Neural cell (in vitro differentiated cells): ENCODE data around the gene EVA1A. TPM values are rescaled to one million over a fixed set of nuclear protein-coding genes. Genes with fewer than 3 reads are reported as not detected.

Source experiments
- H2AFZ ChIP-seq: fragments of 200-600, 300-800 bp; sonication (generic), shearing (Covaris generic); 2 replicates; pipeline ENCODE4 v1.6.0; 2014; ENCODE audit warnings: low read depth, mild to moderate bottlenecking, antibody characterized with exemption, low read length, moderate library complexity
- H3F3A ChIP-seq: fragments of 200-600 bp; shearing (Covaris generic); 2 replicates; pipeline ENCODE4 v1.6.1; 2016; ENCODE audit warnings: mild to moderate bottlenecking, moderate library complexity, mixed read lengths, antibody characterized with exemption, low read length; ENCODE audit not compliant: insufficient read depth, poor library complexity, severe bottlenecking
- H3K27ac ChIP-seq: fragments of 200-600, 300-800 bp; sonication (generic), shearing (Covaris generic); 2 replicates; pipeline ENCODE4 v1.5.1; 2014; ENCODE audit warnings: mild to moderate bottlenecking, low read length, moderate library complexity
- H3K27me3 ChIP-seq: fragments of 300-800, 200-600 bp; sonication (generic), shearing (Covaris generic); 2 replicates; pipeline ENCODE4 v1.6.0; 2014; ENCODE audit warnings: mild to moderate bottlenecking, low read depth, low read length, moderate library complexity; ENCODE audit not compliant: insufficient read depth
- H3K36me3 ChIP-seq: fragments of 300-800, 200-600 bp; sonication (generic), shearing (Covaris generic); 2 replicates; pipeline ENCODE4 v1.5.1; 2014; ENCODE audit warnings: mild to moderate bottlenecking, antibody characterized with exemption, low read length, moderate library complexity; ENCODE audit not compliant: insufficient read depth
- H3K4me2 ChIP-seq: fragments of 300-800, 200-600 bp; sonication (generic), shearing (Covaris generic); 2 replicates; pipeline ENCODE4 v1.6.0; 2014; ENCODE audit warnings: mild to moderate bottlenecking, low read length
- H3K4me3 ChIP-seq: fragments of 300-800, 200-600 bp; sonication (generic), shearing (Covaris generic); 2 replicates; pipeline ENCODE4 v1.5.1; 2014; ENCODE audit warnings: mild to moderate bottlenecking, low read length, moderate library complexity
- H3K79me2 ChIP-seq: fragments of 200-600 bp; shearing (Covaris generic); replicated peaks from 2 replicates; pipeline ENCODE4 v1.6.0; 2014; ENCODE audit warnings: mild to moderate bottlenecking, low read length, moderate library complexity; ENCODE audit not compliant: insufficient read depth
- H3K9ac ChIP-seq: fragments of 300-800, 200-600 bp; sonication (generic), shearing (Covaris generic); 2 replicates; pipeline ENCODE4 v1.6.1; 2016; ENCODE audit warnings: mild to moderate bottlenecking, low read length, mixed read lengths
- H3K9me2 ChIP-seq: fragments of 200-600 bp; shearing (Covaris generic); 2 replicates; pipeline ENCODE4 v1.6.1; 2016; ENCODE audit warnings: mild to moderate bottlenecking, low read length, mixed read lengths; ENCODE audit not compliant: insufficient read depth
- H3K9me3 ChIP-seq: fragments of 200-600, 300-800 bp; sonication (generic), shearing (Covaris generic); 2 replicates; pipeline ENCODE4 v1.6.1; 2016; ENCODE audit warnings: mild to moderate bottlenecking, mixed run types, low read length, moderate library complexity, mixed read lengths
- H4K20me1 ChIP-seq: fragments of 200-600 bp; shearing (Covaris generic); 2 replicates; pipeline ENCODE4 v1.6.1; 2016; ENCODE audit warnings: mild to moderate bottlenecking, mixed run types; ENCODE audit not compliant: insufficient read depth
- EP300 ChIP-seq: fragments of 450-650 bp; conservative IDR thresholded peaks from 2 replicates; pipeline ENCODE4 v1.6.1; 2014; ENCODE audit warnings: antibody characterized with exemption, mild to moderate bottlenecking, moderate library complexity; ENCODE audit not compliant: poor library complexity, severe bottlenecking
- EZH2 ChIP-seq: fragments of 200-600, 300-800 bp; shearing (Covaris generic), sonication (generic); IDR thresholded peaks from 2 replicates; pipeline ENCODE4 v1.6.1; 2014; ENCODE audit warnings: antibody characterized with exemption, low read length, borderline replicate concordance, mild to moderate bottlenecking; ENCODE audit not compliant: insufficient read depth, poor library complexity, severe bottlenecking
- MXI1 ChIP-seq: fragments of 450-650 bp; conservative IDR thresholded peaks from 2 replicates; pipeline ENCODE4 v1.6.1; 2014; ENCODE audit warnings: antibody characterized with exemption, mild to moderate bottlenecking; ENCODE audit not compliant: poor library complexity, severe bottlenecking
- POLR2AphosphoS5 ChIP-seq: IDR thresholded peaks from 2 replicates; pipeline ENCODE4 v1.6.1; 2012
- RAD21 ChIP-seq: fragments of 450-650 bp; conservative IDR thresholded peaks from 2 replicates; pipeline ENCODE4 v1.6.1; 2014; ENCODE audit warnings: antibody characterized with exemption, mild to moderate bottlenecking, moderate library complexity
- REST ChIP-seq: IDR thresholded peaks from 2 replicates; pipeline ENCODE4 v1.6.1; 2012; ENCODE audit warnings: borderline replicate concordance
- SMC3 ChIP-seq: fragments of 450-650 bp; conservative IDR thresholded peaks from 2 replicates; pipeline ENCODE4 v1.6.1; 2014; ENCODE audit warnings: antibody characterized with exemption, mild to moderate bottlenecking, moderate library complexity; ENCODE audit not compliant: poor library complexity
- TAF1 ChIP-seq: IDR thresholded peaks from 2 replicates; pipeline ENCODE4 v1.6.1; 2012; ENCODE audit warnings: low read depth
- polyA plus RNA-seq: library from polyadenylated mRNA; depleted of rRNA; stranded (reverse); fragments of >200 nt; gene quantifications from 2 replicates; pipeline ENCODE4 v1.2.3, GENCODE V29; 2014
- TF ChIP-seq, protein P1 (sequence below): fragments of 450-650 bp; IDR thresholded peaks from 2 replicates; pipeline ENCODE4 v1.5.1; 2014; ENCODE audit warnings: antibody characterized with exemption, mild to moderate bottlenecking, moderate library complexity; ENCODE audit not compliant: poor library complexity, severe bottlenecking

Gene EVA1A
- polyA plus RNA-seq, 1 donor from 2014 or later = not detected

- no peaks in the 10 kb centered on the region for H3K79me2 ChIP-seq
- H3F3A ChIP-seq = no peaks in the 10 kb centered on the region
- H4K20me1 ChIP-seq = no peaks in the 10 kb centered on the region
- no peaks in the 10 kb centered on the region for H3K9me2 ChIP-seq
- no peak overlapping the region for H2AFZ ChIP-seq
- H3K4me3 ChIP-seq = no peak overlapping the region
- H3K9me3 ChIP-seq = no peaks in the 10 kb centered on the region
- H3K27me3 ChIP-seq = no peaks in the 10 kb centered on the region
- no peak overlapping the region for H3K27ac ChIP-seq
- TF ChIP-seq POLR2AphosphoS5 = no peak
- TF ChIP-seq RAD21 = no peak
- no peak for TF ChIP-seq MXI1
- TF ChIP-seq, protein P1, sequence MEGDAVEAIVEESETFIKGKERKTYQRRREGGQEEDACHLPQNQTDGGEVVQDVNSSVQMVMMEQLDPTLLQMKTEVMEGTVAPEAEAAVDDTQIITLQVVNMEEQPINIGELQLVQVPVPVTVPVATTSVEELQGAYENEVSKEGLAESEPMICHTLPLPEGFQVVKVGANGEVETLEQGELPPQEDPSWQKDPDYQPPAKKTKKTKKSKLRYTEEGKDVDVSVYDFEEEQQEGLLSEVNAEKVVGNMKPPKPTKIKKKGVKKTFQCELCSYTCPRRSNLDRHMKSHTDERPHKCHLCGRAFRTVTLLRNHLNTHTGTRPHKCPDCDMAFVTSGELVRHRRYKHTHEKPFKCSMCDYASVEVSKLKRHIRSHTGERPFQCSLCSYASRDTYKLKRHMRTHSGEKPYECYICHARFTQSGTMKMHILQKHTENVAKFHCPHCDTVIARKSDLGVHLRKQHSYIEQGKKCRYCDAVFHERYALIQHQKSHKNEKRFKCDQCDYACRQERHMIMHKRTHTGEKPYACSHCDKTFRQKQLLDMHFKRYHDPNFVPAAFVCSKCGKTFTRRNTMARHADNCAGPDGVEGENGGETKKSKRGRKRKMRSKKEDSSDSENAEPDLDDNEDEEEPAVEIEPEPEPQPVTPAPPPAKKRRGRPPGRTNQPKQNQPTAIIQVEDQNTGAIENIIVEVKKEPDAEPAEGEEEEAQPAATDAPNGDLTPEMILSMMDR = no peak
- no peak for TF ChIP-seq TAF1
- no peak for TF ChIP-seq SMC3
- no peak for TF ChIP-seq EZH2
- no peak for TF ChIP-seq REST
- no peak for TF ChIP-seq EP300
- H3K4me2 ChIP-seq = no peak overlapping the region
- H3K9ac ChIP-seq = no peak overlapping the region
- no peaks in the 10 kb centered on the region for H3K36me3 ChIP-seq
Measured at GRCh38 chr2:75526842-75527241, 33.9 kb downstream of the EVA1A start.

DNA sequence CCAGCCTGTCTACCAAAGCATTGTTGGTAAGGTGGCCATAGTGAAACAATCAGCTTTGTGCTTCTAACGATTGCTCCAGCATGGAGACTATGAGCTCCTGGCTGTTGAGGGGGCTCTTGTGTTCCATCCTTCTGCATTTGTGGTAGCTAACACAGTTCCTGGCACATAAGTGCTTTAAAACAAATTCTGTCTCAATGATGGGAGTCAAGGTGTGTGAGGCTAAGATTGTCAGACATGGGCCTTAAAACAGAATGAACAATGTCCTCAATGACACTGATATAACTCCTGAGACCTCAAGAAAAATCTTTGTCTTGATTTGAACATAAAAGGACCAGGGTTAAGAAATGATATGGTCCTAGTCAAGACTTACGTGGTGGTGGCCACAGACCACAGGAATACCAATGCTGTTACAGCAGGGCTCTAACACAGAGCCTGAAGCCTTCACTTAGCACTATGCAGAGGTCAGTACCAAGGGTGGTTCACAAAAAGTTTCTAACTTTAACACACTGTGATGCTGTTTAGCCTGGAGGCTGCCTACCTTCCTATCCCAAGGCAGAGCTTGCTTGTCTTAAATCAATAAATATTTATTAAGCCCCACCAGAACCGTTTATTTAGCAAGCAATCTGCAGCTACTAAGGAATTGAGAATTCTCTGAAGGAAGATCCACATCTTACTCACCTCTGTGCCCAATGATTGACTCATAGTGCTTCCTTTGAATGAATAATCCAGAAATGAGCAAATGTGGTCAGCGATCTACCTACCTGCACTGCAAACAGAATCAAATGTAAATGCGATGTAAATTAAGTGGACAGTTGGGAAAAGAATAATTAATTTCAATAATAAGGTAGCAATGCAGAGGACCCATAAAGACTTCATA lies 35.1 kb downstream of the EVA1A start:
- H3K79me2 ChIP-seq = no peaks in the 10 kb centered on the region
- no peaks in the 10 kb centered on the region for H4K20me1 ChIP-seq
- no peak overlapping the region for H2AFZ ChIP-seq
- H3K9me2 ChIP-seq = no peaks in the 10 kb centered on the region
- H3F3A ChIP-seq = no peaks in the 10 kb centered on the region
- H3K4me3 ChIP-seq = no peak overlapping the region
- no peaks in the 10 kb centered on the region for H3K9me3 ChIP-seq
- H3K36me3 ChIP-seq = no peaks in the 10 kb centered on the region
- H3K27ac ChIP-seq = no peak overlapping the region
- H3K27me3 ChIP-seq = no peaks in the 10 kb centered on the region
- H3K9ac ChIP-seq = no peak overlapping the region
- H3K4me2 ChIP-seq = no peak overlapping the region
- no peak for TF ChIP-seq SMC3
- TF ChIP-seq EZH2 = no peak
- TF ChIP-seq, protein P1 = no peak
- TF ChIP-seq REST = no peak
- no peak for TF ChIP-seq MXI1
- TF ChIP-seq TAF1 = no peak
- no peak for TF ChIP-seq RAD21
- no peak for TF ChIP-seq POLR2AphosphoS5
- no peak for TF ChIP-seq EP300
